H9 (cell line): ENCODE data around the gene DNAI4. TPM values are rescaled to one million over a fixed set of nuclear protein-coding genes. Genes with fewer than 3 reads are reported as not detected.

ENCODE experiments used
- DNase-seq: peaks from one replicate; pipeline ENCODE4 v3.0.0-alpha.2; 2017
- H2AFZ ChIP-seq: one replicate; pipeline ENCODE4 v1.6.1; 2013; ENCODE audit warnings: mild to moderate bottlenecking, low read length, control low read depth, moderate library complexity
- H2AK5ac ChIP-seq: 2 replicates; pipeline ENCODE4 v1.6.1; 2013; ENCODE audit warnings: low read length, control low read depth, mixed read lengths; ENCODE audit not compliant: insufficient read length
- H2BK120ac ChIP-seq: one replicate; pipeline ENCODE4 v1.6.1; 2013; ENCODE audit warnings: low read depth, mild to moderate bottlenecking, low read length, control low read depth, inconsistent platforms; ENCODE audit not compliant: poor library complexity, severe bottlenecking
- H2BK12ac ChIP-seq: 2 replicates; pipeline ENCODE4 v1.6.1; 2013; ENCODE audit warnings: low read length, control low read depth, mixed read lengths, low read depth; ENCODE audit not compliant: insufficient read length
- H2BK15ac ChIP-seq: 2 replicates; pipeline ENCODE4 v1.6.1; 2013; ENCODE audit warnings: low read depth, low read length, control low read depth
- H2BK20ac ChIP-seq: one replicate; pipeline ENCODE4 v1.6.1; 2013; ENCODE audit warnings: low read depth, mild to moderate bottlenecking, low read length, control low read depth, inconsistent platforms; ENCODE audit not compliant: poor library complexity, severe bottlenecking
- H2BK5ac ChIP-seq: 2 replicates; pipeline ENCODE4 v1.6.1; 2013; ENCODE audit warnings: low read length, control low read depth, mixed read lengths; ENCODE audit not compliant: insufficient read length
- H3K14ac ChIP-seq: 2 replicates; pipeline ENCODE4 v1.6.1; 2013; ENCODE audit warnings: low read length, control low read depth; ENCODE audit not compliant: insufficient read depth
- H3K18ac ChIP-seq: 2 replicates; pipeline ENCODE4 v1.6.1; 2013; ENCODE audit warnings: low read depth, mild to moderate bottlenecking, mixed read lengths, low read length, control low read depth; ENCODE audit not compliant: insufficient read length
- H3K23ac ChIP-seq: 2 replicates; pipeline ENCODE4 v1.6.1; 2013; ENCODE audit warnings: low read length, control low read depth, mixed read lengths, low read depth; ENCODE audit not compliant: insufficient read length
- H3K23me2 ChIP-seq: 2 replicates; pipeline ENCODE4 v1.6.1; 2013; ENCODE audit warnings: low read depth, mild to moderate bottlenecking, mixed read lengths, low read length, control low read depth; ENCODE audit not compliant: insufficient read length, poor library complexity, severe bottlenecking
- H3K27ac ChIP-seq: 2 replicates; pipeline ENCODE4 v1.5.1; 2013; ENCODE audit warnings: low read length, control low read depth, mixed read lengths, low read depth; ENCODE audit not compliant: insufficient read length
- H3K27me3 ChIP-seq: 2 replicates; pipeline ENCODE4 v1.6.1; 2013; ENCODE audit warnings: low read length, control low read depth, inconsistent platforms; ENCODE audit not compliant: insufficient read depth
- H3K4ac ChIP-seq: 2 replicates; pipeline ENCODE4 v1.6.1; 2013; ENCODE audit warnings: low read depth, mild to moderate bottlenecking, control low read depth, inconsistent platforms, low read length, moderate library complexity
- H3K4me1 ChIP-seq: 2 replicates; pipeline ENCODE4 v1.6.1; 2013; ENCODE audit warnings: low read length, control low read depth, inconsistent platforms; ENCODE audit not compliant: insufficient read depth
- H3K4me2 ChIP-seq: 2 replicates; pipeline ENCODE4 v1.6.1; 2013; ENCODE audit warnings: low read length, control low read depth, mixed read lengths; ENCODE audit not compliant: insufficient read length, insufficient read depth
- H3K56ac ChIP-seq: 2 replicates; pipeline ENCODE4 v1.6.1; 2013; ENCODE audit warnings: low read depth, mild to moderate bottlenecking, mixed read lengths, low read length, control low read depth; ENCODE audit not compliant: insufficient read length
- H3K79me1 ChIP-seq: 2 replicates; pipeline ENCODE4 v1.6.1; 2013; ENCODE audit warnings: low read depth, mild to moderate bottlenecking, moderate library complexity, low read length, control low read depth, inconsistent platforms; ENCODE audit not compliant: insufficient read depth, poor library complexity, severe bottlenecking
- H3K79me2 ChIP-seq: 2 replicates; pipeline ENCODE4 v1.6.1; 2013; ENCODE audit warnings: low read length, control low read depth, inconsistent platforms; ENCODE audit not compliant: insufficient read depth
- H3K9ac ChIP-seq: 2 replicates; pipeline ENCODE4 v1.6.1; 2013; ENCODE audit warnings: low read length, control low read depth, mixed read lengths; ENCODE audit not compliant: insufficient read length; ENCODE audit errors: extremely low read depth
- H3K9me3 ChIP-seq: one replicate; pipeline ENCODE4 v1.6.1; 2013; ENCODE audit warnings: low read depth, low read length, inconsistent platforms; ENCODE audit not compliant: control insufficient read depth
- H3T11ph ChIP-seq: one replicate; pipeline ENCODE4 v1.6.1; 2013; ENCODE audit warnings: mild to moderate bottlenecking, low read length, control low read depth, inconsistent platforms
- H4K20me1 ChIP-seq: one replicate; pipeline ENCODE4 v1.6.1; 2013; ENCODE audit not compliant: control insufficient read depth, insufficient read length, insufficient read depth
- H4K5ac ChIP-seq: 2 replicates; pipeline ENCODE4 v1.6.1; 2013; ENCODE audit warnings: low read depth, mild to moderate bottlenecking, mixed read lengths, low read length, control low read depth; ENCODE audit not compliant: insufficient read length
- H4K8ac ChIP-seq: replicated peaks from 2 replicates; pipeline ENCODE4 v1.6.1; 2013; ENCODE audit warnings: low read length, control low read depth, mixed read lengths, low read depth; ENCODE audit not compliant: insufficient read length
- H4K91ac ChIP-seq: 2 replicates; pipeline ENCODE4 v1.6.1; 2013; ENCODE audit warnings: low read depth, mild to moderate bottlenecking, moderate library complexity, mixed read lengths, low read length, control low read depth; ENCODE audit not compliant: insufficient read length
- H3K27ac Mint-ChIP-seq, 3 experiments: 2 replicates in 2 of 3; 3 replicates in 1 of 3; pipeline ENCODE4 v1.8.0; 2020 to 2021; ENCODE audit warnings: mixed read lengths in 3 of 3, mild to moderate bottlenecking in 1 of 3, moderate library complexity in 1 of 3
- H3K27me3 Mint-ChIP-seq: 2 replicates; pipeline ENCODE4 v1.8.0; 2021; ENCODE audit warnings: low read depth, mild to moderate bottlenecking, moderate library complexity, mixed read lengths
- H3K36me3 Mint-ChIP-seq, 3 experiments: 2 replicates in 2 of 3; 3 replicates in 1 of 3; pipeline ENCODE4 v1.8.0; 2020 to 2021; ENCODE audit warnings: low read depth in 3 of 3, mixed read lengths in 3 of 3; ENCODE audit not compliant: insufficient read depth in 1 of 3
- H3K4me1 Mint-ChIP-seq, 2 experiments: 2 replicates each; pipeline ENCODE4 v1.8.0; 2020; ENCODE audit warnings: mixed read lengths in 2 of 2
- H3K4me3 Mint-ChIP-seq, 2 experiments: 2 replicates in 1 of 2; 3 replicates in 1 of 2; pipeline ENCODE4 v1.8.0; 2020 to 2021; ENCODE audit warnings: mild to moderate bottlenecking in 2 of 2, mixed read lengths in 2 of 2, moderate library complexity in 1 of 2
- H3K9me3 Mint-ChIP-seq, 2 experiments: 2 replicates in 1 of 2; 3 replicates in 1 of 2; pipeline ENCODE4 v1.8.0; 2020; ENCODE audit warnings: mild to moderate bottlenecking in 2 of 2, mixed read lengths in 2 of 2, moderate library complexity in 1 of 2
- CTCF ChIP-seq: fragments of 200-600 bp; sonication (generic); conservative IDR thresholded peaks from 3 replicates; pipeline ENCODE4 v1.8.0; 2021; ENCODE audit warnings: antibody characterized with exemption, mild to moderate bottlenecking
- WGBS: extraction: QIAGEN DNeasy Blood & Tissue Kit; methylation state at CpG from one replicate; pipeline ENCODE4 v1.1.7; 2013; ENCODE audit warnings: missing lambda C conversion rate, low lambda C conversion rate, mixed read lengths; ENCODE audit not compliant: insufficient read length; ENCODE audit errors: extremely low coverage; 5-methylcytosine and 5-hydroxymethylcytosine counted together
- total RNA-seq: library from RNA; stranded (reverse); gene quantifications from 2 replicates; pipeline ENCODE4 v1.2.1, GENCODE V29; 2021

The DNAI4 gene
- total RNA-seq, 1 experiment from 2014 or later: 1.4 TPM

GRCh38 chr1:66769512-66770229 is 155.0 kb downstream of the DNAI4 start:
- DNase-seq: no peak
- H3K4me3 Mint-ChIP-seq: no peak overlapping the region
- Histone ChIP-seq H2BK5ac (no peak overlapping the region), H3K56ac (no peak overlapping the region), H3T11ph (no peak overlapping the region), H4K91ac (no peak overlapping the region), H3K79me1 (no peaks in the 10 kb centered on the region), H2BK12ac (no peak overlapping the region), H3K27me3 (no peaks in the 10 kb centered on the region), H2AK5ac (no peak overlapping the region), H4K8ac (no peak overlapping the region), H3K9me3 (no peaks in the 10 kb centered on the region), H4K20me1 (no peaks in the 10 kb centered on the region), H2BK15ac (no peak overlapping the region), H3K23me2 (no peaks in the 10 kb centered on the region), H2BK120ac (no peak overlapping the region), H3K79me2 (no peaks in the 10 kb centered on the region), H3K14ac (no peak overlapping the region), H3K4me1 (no peaks in the 10 kb centered on the region), H3K9ac (no peak overlapping the region), H3K4ac (no peak overlapping the region), H2AFZ (no peak overlapping the region), H3K27ac (no peak overlapping the region), H4K5ac (no peak overlapping the region), H3K4me2 (no peak overlapping the region), H2BK20ac (no peak overlapping the region), H3K23ac (no peak overlapping the region), H3K18ac (no peak overlapping the region)
- H3K9me3 Mint-ChIP-seq: no peaks in the 10 kb centered on the region
- peaks cover 5 to 11% of the 10 kb centered on the region in 2 experiments for H3K4me1 Mint-ChIP-seq
- H3K27me3 Mint-ChIP-seq: no peaks in the 10 kb centered on the region
- no peaks in the 10 kb centered on the region for H3K36me3 Mint-ChIP-seq
- WGBS: no CpG with 5 or more reads among the region's 7 CpGs
- H3K27ac Mint-ChIP-seq: no peak overlapping the region
- no peak for TF ChIP-seq CTCF
